Measurements from ENCODE around the gene CCDC59. TPM values are rescaled to one million over a fixed set of nuclear protein-coding genes. Genes with fewer than 3 reads are reported as not detected.

CCDC59 gene
- total and polyA plus RNA-seq, 9 of the 15 experiments (the other 6 are each of a cell fraction or from before 2014, with no cell fraction given), result 34.0 to 186 (median 119) TPM

- TF ChIP-seq ZNF740 (CRISPR knock-in tag; IDR thresholded peaks at IDR 0.05), result no peak
- no peak for TF ChIP-seq ZNF740 (tag; IDR thresholded peaks at IDR 0.05)
Observed at GRCh38 chr12:82351390-82351789, 6.8 kb downstream of the CCDC59 start (continued).

- Histone ChIP-seq H4K20me1 (replicated peaks; ENCODE audit: control insufficient read depth, insufficient read depth, low read length) (no peaks in the 10 kb centered on the region), H3K36me3 (ENCODE audit: control insufficient read depth, insufficient read depth, low read length) (peaks cover 40% of the 10 kb centered on the region), H2AFZ (ENCODE audit: low read depth, low read length) (no peak overlapping the region), H3K9ac (ENCODE audit: insufficient read depth in 1 of 2, low read depth in 2 of 2, low read length in 2 of 2) (no peak overlapping the region), H3K4me2 (ENCODE audit: insufficient read depth, low read length) (no peak overlapping the region), H3K4me3 (no peak overlapping the region), H3K9me1 (ENCODE audit: control insufficient read depth, insufficient read depth, low read length) (no peaks in the 10 kb centered on the region), H3K9me3 (replicated peaks; ENCODE audit: control insufficient read depth, insufficient read depth, low read depth, low read length) (no peaks in the 10 kb centered on the region), H3K27ac (ENCODE audit: extremely low read depth, low read depth, low read length) (no peak overlapping the region), H3K79me2 (ENCODE audit: control insufficient read depth, insufficient read depth, low read length) (peaks cover 6% of the 10 kb centered on the region; the same call in 1 of the 3 replicates), H3K27me3 (ENCODE audit: control insufficient read depth in 2 of 2, insufficient read depth in 2 of 2, low read length in 2 of 2) (no peaks in the 10 kb centered on the region), H3K4me1 (replicated peaks in 1 of 2; ENCODE audit: control insufficient read depth in 2 of 2, insufficient read depth in 2 of 2, low read length in 2 of 2) (no peaks in the 10 kb centered on the region)
- no TSS peak for BruUV-seq (replicated peaks)
- POLR2A ChIA-PET, result interaction anchor here (1.2 kb wide), 1 partner anchor 8 kb away, joined by 3 read pairs; the partner anchor contains the start of genes CCDC59 and METTL25
- intact Hi-C loops (cut with micrococcal nuclease), result no loop called here
- ATAC-seq, result no peak
- CTCF ChIA-PET (ENCODE audit: low intra/inter-chr PET ratio), result no interaction called here
- FAIRE-seq, result no peak
- no peak for DNase-seq (ENCODE audit: extremely low read depth in 1 of 4, low spot score in 3 of 4)
- 100% methylated on average over 3 of the region's 3 CpGs for WGBS (ENCODE audit: insufficient coverage, low coverage, missing lambda C conversion rate)
- in situ Hi-C loops (cut with MboI), result no loop called here
- TF ChIP-seq PREB (CRISPR knock-in tag; IDR thresholded peaks at IDR 0.05), result no peak
- no peak for TF ChIP-seq BRD9 (IDR thresholded peaks at IDR 0.05; ENCODE audit: low read depth, partially characterized antibody)
- no peak for TF ChIP-seq CBX3 (IDR thresholded peaks at IDR 0.05; ENCODE audit: borderline replicate concordance in 1 of 2, low read length in 2 of 2)
- no peak for TF ChIP-seq EWSR1 (IDR thresholded peaks at IDR 0.05; ENCODE audit: borderline replicate concordance, low read depth, partially characterized antibody)
- no peak for TF ChIP-seq ARID1B (IDR thresholded peaks at IDR 0.05)
- no peak for TF ChIP-seq SP2 (IDR thresholded peaks at IDR 0.05; ENCODE audit: extremely low read depth, low read depth, low read length, poor library complexity, severe bottlenecking)
- TF ChIP-seq ZEB2 (IDR thresholded peaks at IDR 0.05), result no peak
- TF ChIP-seq ZNF280B (CRISPR knock-in tag; IDR thresholded peaks at IDR 0.05), result no peak
- no peak for TF ChIP-seq RREB1 (CRISPR knock-in tag; IDR thresholded peaks at IDR 0.05)
- no peak for TF ChIP-seq SMARCC2 (IDR thresholded peaks at IDR 0.05; ENCODE audit: low read depth)
Observed at GRCh38 chr12:82350161-82350560, 8.0 kb downstream of the CCDC59 start.
